OCI-LY1 (cell line): ENCODE data around the gene NLN.
"Not testable (repeated sequence)": the region's sequence is repeated elsewhere in the genome, so short reads cannot be mapped to it uniquely, and the experiment has no call there.

ENCODE experiments used
- H2AFZ ChIP-seq: fragments of 200-600 bp; sonication (generic), shearing (Covaris generic); 2 replicates; pipeline ENCODE4 v1.6.0; 2014; ENCODE audit warnings: antibody characterized with exemption, mild to moderate bottlenecking, low read length
- H3F3A ChIP-seq: fragments of 200-600 bp; sonication (generic), shearing (Covaris generic); 2 replicates; pipeline ENCODE4 v1.6.0; 2014; ENCODE audit warnings: mild to moderate bottlenecking, antibody characterized with exemption, low read length, moderate library complexity; ENCODE audit not compliant: insufficient read depth
- H3K27ac ChIP-seq: fragments of 200-600 bp; sonication (generic); 2 replicates; pipeline ENCODE4 v1.5.1; 2014; ENCODE audit warnings: low read length, mixed run types, mild to moderate bottlenecking, low read depth; ENCODE audit not compliant: poor library complexity, severe bottlenecking
- H3K27me3 ChIP-seq: fragments of 200-600 bp; sonication (generic); 2 replicates; pipeline ENCODE4 v1.6.0; 2014; ENCODE audit warnings: antibody characterized with exemption, mild to moderate bottlenecking, low read length, moderate library complexity; ENCODE audit not compliant: insufficient read depth
- H3K36me3 ChIP-seq: fragments of 200-600 bp; sonication (generic); 2 replicates; pipeline ENCODE4 v1.6.1; 2014; ENCODE audit warnings: mild to moderate bottlenecking, antibody characterized with exemption, low read length, moderate library complexity, mixed read lengths; ENCODE audit not compliant: insufficient read depth
- H3K4me1 ChIP-seq: fragments of 200-600 bp; sonication (generic); 2 replicates; pipeline ENCODE4 v1.5.1; 2014; ENCODE audit warnings: mild to moderate bottlenecking, low read length, moderate library complexity; ENCODE audit not compliant: insufficient read depth, severe bottlenecking
- H3K4me2 ChIP-seq: fragments of 200-600 bp; sonication (generic), shearing (Covaris generic); 2 replicates; pipeline ENCODE4 v1.6.1; 2014; ENCODE audit warnings: low read length
- H3K4me3 ChIP-seq: fragments of 200-600 bp; sonication (generic); 2 replicates; pipeline ENCODE4 v1.5.1; 2014; ENCODE audit warnings: low read length, low read depth, mild to moderate bottlenecking, mixed read lengths; ENCODE audit not compliant: poor library complexity, severe bottlenecking
- H3K79me2 ChIP-seq: fragments of 200-600 bp; shearing (Covaris generic); 2 replicates; pipeline ENCODE4 v1.6.1; 2016; ENCODE audit warnings: mixed run types, low read length, mixed read lengths; ENCODE audit not compliant: insufficient read depth
- H3K9ac ChIP-seq: fragments of 200-600 bp; sonication (generic), shearing (Covaris generic); 2 replicates; pipeline ENCODE4 v1.6.1; 2014; ENCODE audit warnings: mild to moderate bottlenecking, low read length, mixed read lengths
- H3K9me2 ChIP-seq: fragments of 200-600 bp; sonication (generic), shearing (Covaris generic); 2 replicates; pipeline ENCODE4 v1.6.1; 2014; ENCODE audit warnings: low read depth, mild to moderate bottlenecking, low read length, mixed read lengths
- H3K9me3 ChIP-seq: fragments of 200-600 bp; shearing (Covaris generic); 2 replicates; pipeline ENCODE4 v1.6.1; 2014; ENCODE audit warnings: low read length, mixed read lengths
- H4K20me1 ChIP-seq: fragments of 200-600 bp; sonication (generic), shearing (Covaris generic); 2 replicates; pipeline ENCODE4 v1.6.0; 2016; ENCODE audit warnings: mild to moderate bottlenecking, low read length; ENCODE audit not compliant: insufficient read depth
- CTCF ChIP-seq: fragments of 200-600 bp; sonication (generic), shearing (Covaris generic); IDR thresholded peaks from 2 replicates; pipeline ENCODE4 v1.5.1; 2017; ENCODE audit warnings: mild to moderate bottlenecking, antibody characterized with exemption, low read length, moderate library complexity, mixed read lengths
- EZH2 ChIP-seq: fragments of 200-600 bp; sonication (generic), shearing (Covaris generic); IDR thresholded peaks from 2 replicates; pipeline ENCODE4 v1.8.0; 2017; ENCODE audit warnings: borderline replicate concordance, mixed run types, mild to moderate bottlenecking, antibody characterized with exemption, low read length, moderate library complexity, mixed read lengths

The NLN gene

GRCh38 chr5:65868509-65868908, 146.5 kb downstream of the NLN start:
- H4K20me1 ChIP-seq = no peaks in the 10 kb centered on the region
- H3K4me1 ChIP-seq = peaks cover 12% of the 10 kb centered on the region
- no peak overlapping the region for H3K27ac ChIP-seq
- H3K9me2 ChIP-seq = no peaks in the 10 kb centered on the region
- H3K4me2 ChIP-seq = no peak overlapping the region
- H3K79me2 ChIP-seq = no peaks in the 10 kb centered on the region
- no peak overlapping the region for H2AFZ ChIP-seq
- no peak for TF ChIP-seq EZH2
- TF ChIP-seq CTCF = no peak
- H3K36me3 ChIP-seq = no peaks in the 10 kb centered on the region
- H3K27me3 ChIP-seq = no peaks in the 10 kb centered on the region
- no peak overlapping the region for H3K9ac ChIP-seq
- H3F3A ChIP-seq = no peaks in the 10 kb centered on the region
- peaks cover 3% of the 10 kb centered on the region for H3K9me3 ChIP-seq
- H3K4me3 ChIP-seq = no peak overlapping the region

- Histone ChIP-seq H3K9ac (no peak overlapping the region), H3K4me3 (no peak overlapping the region), H3K9me2 (no peaks in the 10 kb centered on the region), H3K27ac (no peak overlapping the region), H3K9me3 (peaks cover 3% of the 10 kb centered on the region), H3K4me1 (peaks cover 12% of the 10 kb centered on the region), H3K4me2 (no peak overlapping the region), H3F3A (no peaks in the 10 kb centered on the region), H3K36me3 (no peaks in the 10 kb centered on the region), H4K20me1 (no peaks in the 10 kb centered on the region), H2AFZ (no peak overlapping the region), H3K27me3 (no peaks in the 10 kb centered on the region), H3K79me2 (no peaks in the 10 kb centered on the region)
- no peak for TF ChIP-seq EZH2
- no peak for TF ChIP-seq CTCF
These were observed 149.2 kb downstream of the NLN start for GRCh38 chr5:65871182-65871581.

GRCh38 chr5:65871776-65872175, 149.8 kb downstream of the NLN start:
- H2AFZ ChIP-seq, H3K27me3 ChIP-seq, H3K27ac ChIP-seq, H3K79me2 ChIP-seq, H3K4me2 ChIP-seq, H3K4me3 ChIP-seq, H3K4me1 ChIP-seq, H4K20me1 ChIP-seq, H3F3A ChIP-seq, H3K9ac ChIP-seq, H3K9me2 ChIP-seq, H3K9me3 ChIP-seq, H3K36me3 ChIP-seq: not testable (repeated sequence)

- Histone ChIP-seq H4K20me1 (no peaks in the 10 kb centered on the region), H3K79me2 (no peaks in the 10 kb centered on the region), H3F3A (no peaks in the 10 kb centered on the region), H3K4me3 (no peak overlapping the region), H3K36me3 (no peaks in the 10 kb centered on the region), H3K9me2 (no peaks in the 10 kb centered on the region), H3K27ac (no peak overlapping the region), H3K27me3 (no peaks in the 10 kb centered on the region), H3K4me2 (no peak overlapping the region), H3K9ac (no peak overlapping the region), H3K9me3 (peaks cover 3% of the 10 kb centered on the region), H3K4me1 (no peaks in the 10 kb centered on the region), H2AFZ (no peak overlapping the region)
- TF ChIP-seq CTCF (no peak), EZH2 (no peak)
These were observed 151.3 kb downstream of the NLN start for GRCh38 chr5:65873181-65873750.
